Trophoblast cell (in vitro differentiated cells and primary cell): Measurements from ENCODE around the gene ARHGEF5.

Experiments used
- DNase-seq, 2 donors: peaks; one replicate each; pipeline ENCODE4 v3.0.0-alpha.2; 2016
- H2AFZ ChIP-seq: 2 replicates; pipeline ENCODE4 v1.6.1; 2013; ENCODE audit warnings: low read length, moderate library complexity, mild to moderate bottlenecking; ENCODE audit not compliant: insufficient read depth, poor library complexity
- H2AK5ac ChIP-seq: 2 replicates; pipeline ENCODE4 v1.6.1; 2013; ENCODE audit warnings: mild to moderate bottlenecking, low read length
- H2BK120ac ChIP-seq: 2 replicates; pipeline ENCODE4 v1.6.1; 2013; ENCODE audit warnings: low read length, mild to moderate bottlenecking, moderate library complexity; ENCODE audit not compliant: insufficient read depth, poor library complexity
- H2BK12ac ChIP-seq: 2 replicates; pipeline ENCODE4 v1.6.1; 2013; ENCODE audit warnings: mild to moderate bottlenecking, low read length, moderate library complexity
- H2BK5ac ChIP-seq: 2 replicates; pipeline ENCODE4 v1.6.1; 2013; ENCODE audit warnings: low read length, low read depth, moderate library complexity, mild to moderate bottlenecking; ENCODE audit not compliant: poor library complexity
- H3K14ac ChIP-seq: 2 replicates; pipeline ENCODE4 v1.6.1; 2013; ENCODE audit warnings: mild to moderate bottlenecking, low read length
- H3K18ac ChIP-seq: 2 replicates; pipeline ENCODE4 v1.6.1; 2013; ENCODE audit warnings: mild to moderate bottlenecking, low read length
- H3K23ac ChIP-seq: 2 replicates; pipeline ENCODE4 v1.6.1; 2013; ENCODE audit warnings: low read length
- H3K27ac ChIP-seq: 2 replicates; pipeline ENCODE4 v1.5.1; 2013; ENCODE audit warnings: low read depth, mild to moderate bottlenecking, inconsistent platforms, low read length, moderate library complexity
- H3K27me3 ChIP-seq: 2 replicates; pipeline ENCODE4 v1.6.1; 2013; ENCODE audit warnings: inconsistent platforms, mild to moderate bottlenecking, low read length, moderate library complexity; ENCODE audit not compliant: insufficient read depth
- H3K36me3 ChIP-seq, 2 experiments: 1 replicate in 1 of 2; 2 replicates in 1 of 2; pipeline ENCODE4 v1.6.1; 2013; ENCODE audit warnings: low read length in 2 of 2, mild to moderate bottlenecking in 2 of 2, moderate library complexity in 1 of 2; ENCODE audit not compliant: insufficient read depth in 2 of 2, control insufficient read depth in 1 of 2
- H3K4ac ChIP-seq: 2 replicates; pipeline ENCODE4 v1.6.1; 2013; ENCODE audit warnings: low read depth, mild to moderate bottlenecking, low read length, moderate library complexity
- H3K4me1 ChIP-seq, 2 experiments: 1 replicate in 1 of 2; 2 replicates in 1 of 2; pipeline ENCODE4 v1.6.1; 2013; ENCODE audit warnings: low read length in 2 of 2, mild to moderate bottlenecking in 2 of 2, moderate library complexity in 1 of 2; ENCODE audit not compliant: insufficient read depth in 2 of 2, control insufficient read depth in 1 of 2
- H3K4me2 ChIP-seq: 2 replicates; pipeline ENCODE4 v1.6.1; 2013; ENCODE audit warnings: inconsistent platforms, mild to moderate bottlenecking, low read length, moderate library complexity
- H3K4me3 ChIP-seq: 2 replicates; pipeline ENCODE4 v1.5.1; 2013; ENCODE audit warnings: mild to moderate bottlenecking, low read depth, low read length, inconsistent platforms
- H3K79me1 ChIP-seq: one replicate; pipeline ENCODE4 v1.6.1; 2013; ENCODE audit warnings: low read length
- H3K79me2 ChIP-seq: 2 replicates; pipeline ENCODE4 v1.6.1; 2013; ENCODE audit warnings: low read length, mild to moderate bottlenecking; ENCODE audit not compliant: control insufficient read depth, insufficient read depth, poor library complexity
- H3K9ac ChIP-seq: 2 replicates; pipeline ENCODE4 v1.6.1; 2013; ENCODE audit warnings: mild to moderate bottlenecking, low read length
- H3K9me3 ChIP-seq: 2 replicates; pipeline ENCODE4 v1.6.1; 2013; ENCODE audit warnings: low read depth, mild to moderate bottlenecking, control low read depth, inconsistent platforms, low read length; ENCODE audit not compliant: insufficient read depth
- H4K12ac ChIP-seq: 2 replicates; pipeline ENCODE4 v1.6.1; 2013; ENCODE audit warnings: low read depth, mild to moderate bottlenecking, low read length, moderate library complexity
- H4K8ac ChIP-seq: 2 replicates; pipeline ENCODE4 v1.6.1; 2013; ENCODE audit warnings: low read depth, mild to moderate bottlenecking, low read length, moderate library complexity
- H4K91ac ChIP-seq: one replicate; pipeline ENCODE4 v1.6.1; 2013; ENCODE audit warnings: low read depth, mild to moderate bottlenecking, low read length, moderate library complexity
- WGBS: extraction: QIAGEN DNeasy Blood & Tissue Kit; methylation state at CpG from one replicate; pipeline ENCODE4 v1.1.7; 2013; ENCODE audit warnings: missing lambda C conversion rate; ENCODE audit not compliant: insufficient read length, insufficient coverage; ENCODE audit errors: extremely low coverage; 5-methylcytosine and 5-hydroxymethylcytosine counted together

The ARHGEF5 gene

GRCh38 chr7:144378651-144379050, 23.4 kb downstream of the ARHGEF5 start:
- H3K27me3 ChIP-seq = no peaks in the 10 kb centered on the region
- no peak overlapping the region for H4K12ac ChIP-seq
- no peak overlapping the region for H3K23ac ChIP-seq
- H3K4me1 ChIP-seq = no peaks in the 10 kb centered on the region
- H3K18ac ChIP-seq = no peak overlapping the region
- no peak overlapping the region for H2BK5ac ChIP-seq
- no peak overlapping the region for H3K4me2 ChIP-seq
- H2BK12ac ChIP-seq = no peak overlapping the region
- H4K91ac ChIP-seq = no peak overlapping the region
- H3K79me2 ChIP-seq = no peaks in the 10 kb centered on the region
- H3K9me3 ChIP-seq = peaks cover 3% of the 10 kb centered on the region
- H3K27ac ChIP-seq = no peak overlapping the region
- no peak for DNase-seq
- H2AK5ac ChIP-seq = no peak overlapping the region
- no peaks in the 10 kb centered on the region for H3K79me1 ChIP-seq
- H3K4me3 ChIP-seq = no peak overlapping the region
- no CpG with 5 or more reads among the region's 9 CpGs for WGBS
- H3K36me3 ChIP-seq = peaks cover 16 to 32% of the 10 kb centered on the region in 2 experiments
- no peak overlapping the region for H3K14ac ChIP-seq
- H4K8ac ChIP-seq = no peak overlapping the region
- H3K9ac ChIP-seq = no peak overlapping the region
- no peak overlapping the region for H3K4ac ChIP-seq
- H2AFZ ChIP-seq = no peak overlapping the region
- no peak overlapping the region for H2BK120ac ChIP-seq

DNA sequence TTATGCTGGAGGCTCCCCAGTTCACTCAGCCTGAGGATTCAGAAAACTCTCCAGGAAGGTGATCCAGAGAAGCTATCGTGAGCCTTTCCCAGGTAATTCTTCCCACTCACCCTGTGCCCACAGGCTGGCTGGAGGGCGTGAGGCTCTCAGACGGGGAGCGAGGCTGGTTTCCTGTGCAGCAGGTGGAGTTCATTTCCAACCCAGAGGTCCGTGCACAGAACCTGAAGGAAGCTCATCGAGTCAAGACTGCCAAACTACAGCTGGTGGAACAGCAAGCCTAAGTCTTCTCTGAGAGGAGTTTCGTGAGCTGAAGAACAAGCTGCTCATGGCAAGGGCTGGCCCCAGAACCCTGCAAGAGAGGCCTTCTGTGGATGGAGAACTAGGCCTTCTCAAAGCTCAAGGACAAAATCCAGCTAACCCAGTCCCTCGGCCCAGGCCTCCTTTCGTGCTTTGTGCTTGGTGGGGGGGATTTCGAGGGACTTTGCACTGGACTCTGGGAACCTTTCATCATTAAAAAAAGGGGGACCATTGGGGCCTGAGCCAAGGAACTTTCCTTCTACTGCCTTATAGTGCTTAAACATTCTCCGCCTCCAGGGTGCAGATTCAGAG, 24.7 kb downstream of the ARHGEF5 start:
- Histone ChIP-seq H3K9me3 (peaks cover 3% of the 10 kb centered on the region), H4K8ac (no peak overlapping the region), H4K12ac (no peak overlapping the region), H3K4ac (no peak overlapping the region), H3K36me3 (peaks cover 16 to 32% of the 10 kb centered on the region in 2 experiments), H3K9ac (no peak overlapping the region), H2AFZ (no peak overlapping the region), H3K4me3 (no peak overlapping the region), H2BK5ac (no peak overlapping the region), H3K23ac (no peak overlapping the region), H3K18ac (no peak overlapping the region), H3K4me2 (no peak overlapping the region), H3K79me1 (peaks cover 2% of the 10 kb centered on the region), H2BK120ac (no peak overlapping the region), H4K91ac (no peak overlapping the region), H3K14ac (no peak overlapping the region), H3K79me2 (no peaks in the 10 kb centered on the region), H2BK12ac (no peak overlapping the region), H3K27me3 (no peaks in the 10 kb centered on the region), H3K27ac (no peak overlapping the region), H2AK5ac (no peak overlapping the region), H3K4me1 (peaks cover 4 to 6% of the 10 kb centered on the region in 2 experiments)
- no peak for DNase-seq
- no CpG with 5 or more reads among the region's 11 CpGs for WGBS

DNA sequence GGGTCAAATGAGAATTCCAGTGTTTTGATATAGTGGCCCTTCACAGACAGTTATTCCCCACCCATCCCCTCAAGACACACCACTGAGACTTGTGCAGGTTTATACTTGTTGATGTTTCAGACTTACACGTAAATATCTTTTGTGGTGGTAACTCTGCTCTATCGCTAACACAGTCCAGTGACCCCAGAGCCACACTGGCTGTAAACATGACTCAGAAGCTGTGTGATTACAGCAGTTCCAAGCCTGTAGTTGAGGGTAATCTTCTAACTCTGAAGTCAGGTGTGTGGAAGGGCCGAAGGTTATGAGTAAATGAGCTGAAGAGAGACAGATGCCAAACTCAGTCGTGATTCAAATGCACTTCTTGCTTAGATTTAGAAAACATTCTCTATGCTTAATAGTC, 28.9 kb downstream of the ARHGEF5 start:
- no CpG with 5 or more reads among the region's 4 CpGs for WGBS
- no peak overlapping the region for H3K4ac ChIP-seq
- peak; percentile 49 to 62 for DNase-seq

DNA sequence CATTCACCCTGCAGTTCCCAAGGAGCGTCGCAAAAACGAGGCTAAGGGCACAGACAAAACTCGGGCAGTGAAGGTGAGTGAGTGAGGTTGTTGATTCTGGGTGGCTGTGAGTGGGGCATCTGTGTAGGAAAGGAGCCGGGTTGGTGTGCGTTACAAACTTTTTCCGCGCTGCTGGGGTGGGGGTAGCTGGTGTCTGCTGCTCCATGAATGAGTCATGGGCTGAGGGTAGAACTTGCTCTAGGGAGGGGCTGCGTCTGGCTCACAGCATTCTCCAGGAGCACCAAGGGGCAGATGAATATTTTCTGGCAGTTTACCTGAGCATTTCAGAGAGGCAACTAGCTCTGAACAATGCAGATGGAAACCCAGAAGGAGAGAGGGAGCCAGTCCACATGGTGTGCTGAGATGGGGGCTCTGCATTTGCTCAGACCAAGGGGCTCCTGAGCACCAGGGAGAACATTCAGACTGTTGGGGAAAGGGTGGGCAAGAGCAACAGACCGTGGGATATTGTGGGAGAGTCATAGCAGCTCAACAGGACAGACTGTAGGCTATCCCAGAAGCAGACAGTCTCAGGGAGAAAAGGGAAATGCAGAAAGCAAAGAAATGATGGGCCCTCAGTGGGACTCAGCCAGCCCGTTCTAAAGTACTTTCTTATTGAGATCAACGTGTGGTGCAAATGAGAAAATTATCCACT, 29.5 kb downstream of the ARHGEF5 start:
- no CpG with 5 or more reads among the region's 12 CpGs for WGBS
- Histone ChIP-seq H4K91ac (peak overlapping the region; percentile 30), H3K4me3 (no peak overlapping the region), H3K27ac (peak overlapping the region; percentile 64), H2BK12ac (no peak overlapping the region), H3K4me2 (peak overlapping the region; percentile 46), H3K14ac (peak overlapping the region; percentile 45), H3K18ac (peak overlapping the region; percentile 6), H3K36me3 (peaks cover 6 to 12% of the 10 kb centered on the region in 2 experiments), H2BK5ac (peak overlapping the region; percentile 26), H3K9ac (no peak overlapping the region), H2AK5ac (peak overlapping the region; percentile 4), H3K9me3 (no peaks in the 10 kb centered on the region), H4K8ac (peak overlapping the region; percentile 45), H3K27me3 (no peaks in the 10 kb centered on the region), H3K4ac (no peak overlapping the region), H2BK120ac (peak overlapping the region; percentile 67), H3K4me1 (peaks cover 5 to 14% of the 10 kb centered on the region in 2 experiments), H4K12ac (no peak overlapping the region), H3K79me1 (peaks cover 2% of the 10 kb centered on the region), H2AFZ (no peak overlapping the region), H3K23ac (no peak overlapping the region), H3K79me2 (no peaks in the 10 kb centered on the region)
- DNase-seq = peak; percentile 57 to 70

More for the DNA sequence above, 28.9 kb downstream of the ARHGEF5 start:
- H3K14ac ChIP-seq = no peak overlapping the region
- H4K91ac ChIP-seq = no peak overlapping the region
- peaks cover 5 to 13% of the 10 kb centered on the region in 2 experiments for H3K4me1 ChIP-seq
- H3K79me1 ChIP-seq = peaks cover 2% of the 10 kb centered on the region
- no peak overlapping the region for H2AK5ac ChIP-seq
- H3K9me3 ChIP-seq = no peaks in the 10 kb centered on the region
- H3K27me3 ChIP-seq = no peaks in the 10 kb centered on the region
- no peak overlapping the region for H2AFZ ChIP-seq
- H2BK12ac ChIP-seq = no peak overlapping the region
- H3K4me2 ChIP-seq = peak overlapping the region; percentile 46
- no peak overlapping the region for H3K23ac ChIP-seq
- no peak overlapping the region for H3K4me3 ChIP-seq
- no peak overlapping the region for H4K12ac ChIP-seq
- H2BK120ac ChIP-seq = no peak overlapping the region
- no peak overlapping the region for H3K9ac ChIP-seq
- peaks cover 8 to 14% of the 10 kb centered on the region in 2 experiments for H3K36me3 ChIP-seq
- no peak overlapping the region for H2BK5ac ChIP-seq
- H4K8ac ChIP-seq = no peak overlapping the region
- peak overlapping the region; percentile 57 for H3K27ac ChIP-seq
- H3K79me2 ChIP-seq = no peaks in the 10 kb centered on the region
- H3K18ac ChIP-seq = no peak overlapping the region
